ENCODE measurements around the gene KLHDC2.
"Not testable (repeated sequence)": the region's sequence is repeated elsewhere in the genome, so short reads cannot be mapped to it uniquely, and the experiment has no call there.

The KLHDC2 gene

GRCh38 chr14:49767571-49768300 lies at the start of gene KLHDC2:
Gene KLHDC2 (plus strand): TSS chr14:49768153. CDS start chr14:49768469, 316 bp downstream.
- no peak for DNase-seq

GRCh38 chr14:49720744-49721143 lies 47.2 kb upstream of the KLHDC2 start:
- no peak for DNase-seq

GRCh38 chr14:49721733-49722435 lies 46.1 kb upstream of the KLHDC2 start:
- DNase-seq = not testable (repeated sequence)

- no peak for DNase-seq
Observed at GRCh38 chr14:49727171-49727570, 40.8 kb upstream of the KLHDC2 start.

GRCh38 chr14:49732896-49733295 lies 35.1 kb upstream of the KLHDC2 start:
- no peak for DNase-seq

GRCh38 chr14:49733836-49734235 lies 34.1 kb upstream of the KLHDC2 start:
- no peak for DNase-seq

GRCh38 chr14:49735669-49736068 lies 32.3 kb upstream of the KLHDC2 start:
- not testable (repeated sequence) for DNase-seq

- DNase-seq = no peak
Observed at GRCh38 chr14:49745191-49745590, 22.8 kb upstream of the KLHDC2 start.

GRCh38 chr14:49746476-49746875 lies 21.5 kb upstream of the KLHDC2 start:
- DNase-seq = not testable (repeated sequence)

GRCh38 chr14:49754570-49755097 lies 13.3 kb upstream of the KLHDC2 start:
- no peak for DNase-seq

- DNase-seq = no peak
Observed at GRCh38 chr14:49755378-49755777, 12.6 kb upstream of the KLHDC2 start.

- DNase-seq = no peak
Observed at GRCh38 chr14:49761839-49762551, 6.0 kb upstream of the KLHDC2 start.

GRCh38 chr14:49766839-49767238 lies 1.1 kb upstream of the KLHDC2 start:
- no peak for DNase-seq

GRCh38 chr14:49767270-49767570 lies 733 bp upstream of the KLHDC2 start:
- no peak for DNase-seq

GRCh38 chr14:49768301-49769121 lies 558 bp downstream of the KLHDC2 start:
- no peak for DNase-seq

- no peak for DNase-seq
Observed at GRCh38 chr14:49769171-49769570, 1.2 kb downstream of the KLHDC2 start.

GRCh38 chr14:49769581-49770211 lies 1.7 kb downstream of the KLHDC2 start:
- no peak for DNase-seq

GRCh38 chr14:49770212-49770817 lies 2.4 kb downstream of the KLHDC2 start:
- no peak for DNase-seq

GRCh38 chr14:49771691-49772090 lies 3.7 kb downstream of the KLHDC2 start:
- not testable (repeated sequence) for DNase-seq

- DNase-seq = no peak
Observed at GRCh38 chr14:49774106-49774505, 6.2 kb downstream of the KLHDC2 start.

GRCh38 chr14:49778421-49778820 lies 10.5 kb downstream of the KLHDC2 start:
- no peak for DNase-seq

GRCh38 chr14:49781040-49781439 lies 13.1 kb downstream of the KLHDC2 start:
- not testable (repeated sequence) for DNase-seq

Measured in NCI-H2081 treated with DMSO at 0.1 percent for 48 hours (cell line).